Progenitor cell of endocrine pancreas (in vitro differentiated cells): ENCODE data around the gene KRTAP10-8. TPM values are rescaled to one million over a fixed set of nuclear protein-coding genes. Genes with fewer than 3 reads are reported as not detected.
"Not testable (repeated sequence)": the region's sequence is repeated elsewhere in the genome, so short reads cannot be mapped to it uniquely, and the experiment has no call there.

Source experiments
- DNase-seq: peaks from one replicate; pipeline ENCODE4 v3.0.0; 2021; ENCODE audit warnings: low spot score; ENCODE audit not compliant: unreplicated experiment
- H3K27ac Mint-ChIP-seq: 2 replicates; pipeline ENCODE4 v1.8.0; 2021; ENCODE audit warnings: mild to moderate bottlenecking, moderate library complexity, mixed read lengths
- H3K27me3 Mint-ChIP-seq: 2 replicates; pipeline ENCODE4 v1.8.0; 2021; ENCODE audit warnings: mixed read lengths
- H3K36me3 Mint-ChIP-seq: 2 replicates; pipeline ENCODE4 v1.8.0; 2022; ENCODE audit warnings: mixed read lengths; ENCODE audit not compliant: insufficient read depth
- H3K4me1 Mint-ChIP-seq: 2 replicates; pipeline ENCODE4 v1.8.0; 2021; ENCODE audit warnings: low read depth, mixed read lengths
- H3K4me3 Mint-ChIP-seq: 2 replicates; pipeline ENCODE4 v1.8.0; 2021; ENCODE audit warnings: low read depth, mild to moderate bottlenecking, moderate library complexity, mixed read lengths
- H3K9me3 Mint-ChIP-seq: 2 replicates; pipeline ENCODE4 v1.8.0; 2021; ENCODE audit warnings: low read depth, mixed read lengths
- total RNA-seq: library from RNA; stranded (reverse); gene quantifications from 2 replicates; pipeline ENCODE4 v1.2.1, GENCODE V29; 2021
- TF ChIP-seq, protein P1 (sequence below): fragments of 200-600 bp; sonication (generic); IDR thresholded peaks from one replicate; pipeline ENCODE4 v1.5.0; 2021; ENCODE audit warnings: antibody characterized with exemption, mild to moderate bottlenecking; ENCODE audit not compliant: unreplicated experiment

The KRTAP10-8 gene
- total RNA-seq, 1 donor from 2014 or later = not detected

DNA sequence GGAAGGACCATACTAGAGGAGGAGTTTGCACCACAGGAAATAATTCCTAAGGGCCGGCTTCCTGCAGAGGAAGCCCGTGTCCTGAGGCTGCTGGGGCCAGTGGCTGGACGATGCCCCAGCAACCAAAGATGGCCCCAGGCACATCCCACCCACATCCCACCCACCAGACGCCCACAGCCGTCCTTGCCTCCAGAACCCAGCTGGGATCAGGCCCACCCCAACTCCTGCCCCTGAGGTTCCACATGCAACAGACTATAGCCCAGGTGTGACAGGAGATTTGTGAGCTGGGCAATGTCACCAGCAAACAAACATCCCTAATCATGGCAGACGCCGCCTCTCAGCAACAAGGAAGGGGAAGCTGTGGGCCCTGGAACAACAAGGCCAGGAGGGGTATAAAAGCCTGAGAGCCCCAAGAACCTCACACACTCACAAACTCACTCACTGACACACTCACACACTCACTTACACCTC, 14.8 kb downstream of the KRTAP10-8 start, which contains the start of gene KRTAP10-9:
KRTAP10-9 (plus strand) TSS at position 421 of the 471 bp plus-strand sequence. CDS start 79 bp downstream, outside the sequence.
- no peaks in the 10 kb centered on the region for H3K4me1 Mint-ChIP-seq
- H3K36me3 Mint-ChIP-seq = peaks cover 2% of the 10 kb centered on the region
- no peak within 1 kb of the TSS for H3K27ac Mint-ChIP-seq
- H3K27me3 Mint-ChIP-seq = no peaks in the 10 kb centered on the region
- H3K4me3 Mint-ChIP-seq = no peak within 1 kb of the TSS
- no peak for DNase-seq
- peaks cover 38% of the 10 kb centered on the region for H3K9me3 Mint-ChIP-seq
- TF ChIP-seq, protein P1, sequence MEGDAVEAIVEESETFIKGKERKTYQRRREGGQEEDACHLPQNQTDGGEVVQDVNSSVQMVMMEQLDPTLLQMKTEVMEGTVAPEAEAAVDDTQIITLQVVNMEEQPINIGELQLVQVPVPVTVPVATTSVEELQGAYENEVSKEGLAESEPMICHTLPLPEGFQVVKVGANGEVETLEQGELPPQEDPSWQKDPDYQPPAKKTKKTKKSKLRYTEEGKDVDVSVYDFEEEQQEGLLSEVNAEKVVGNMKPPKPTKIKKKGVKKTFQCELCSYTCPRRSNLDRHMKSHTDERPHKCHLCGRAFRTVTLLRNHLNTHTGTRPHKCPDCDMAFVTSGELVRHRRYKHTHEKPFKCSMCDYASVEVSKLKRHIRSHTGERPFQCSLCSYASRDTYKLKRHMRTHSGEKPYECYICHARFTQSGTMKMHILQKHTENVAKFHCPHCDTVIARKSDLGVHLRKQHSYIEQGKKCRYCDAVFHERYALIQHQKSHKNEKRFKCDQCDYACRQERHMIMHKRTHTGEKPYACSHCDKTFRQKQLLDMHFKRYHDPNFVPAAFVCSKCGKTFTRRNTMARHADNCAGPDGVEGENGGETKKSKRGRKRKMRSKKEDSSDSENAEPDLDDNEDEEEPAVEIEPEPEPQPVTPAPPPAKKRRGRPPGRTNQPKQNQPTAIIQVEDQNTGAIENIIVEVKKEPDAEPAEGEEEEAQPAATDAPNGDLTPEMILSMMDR = no peak

DNA sequence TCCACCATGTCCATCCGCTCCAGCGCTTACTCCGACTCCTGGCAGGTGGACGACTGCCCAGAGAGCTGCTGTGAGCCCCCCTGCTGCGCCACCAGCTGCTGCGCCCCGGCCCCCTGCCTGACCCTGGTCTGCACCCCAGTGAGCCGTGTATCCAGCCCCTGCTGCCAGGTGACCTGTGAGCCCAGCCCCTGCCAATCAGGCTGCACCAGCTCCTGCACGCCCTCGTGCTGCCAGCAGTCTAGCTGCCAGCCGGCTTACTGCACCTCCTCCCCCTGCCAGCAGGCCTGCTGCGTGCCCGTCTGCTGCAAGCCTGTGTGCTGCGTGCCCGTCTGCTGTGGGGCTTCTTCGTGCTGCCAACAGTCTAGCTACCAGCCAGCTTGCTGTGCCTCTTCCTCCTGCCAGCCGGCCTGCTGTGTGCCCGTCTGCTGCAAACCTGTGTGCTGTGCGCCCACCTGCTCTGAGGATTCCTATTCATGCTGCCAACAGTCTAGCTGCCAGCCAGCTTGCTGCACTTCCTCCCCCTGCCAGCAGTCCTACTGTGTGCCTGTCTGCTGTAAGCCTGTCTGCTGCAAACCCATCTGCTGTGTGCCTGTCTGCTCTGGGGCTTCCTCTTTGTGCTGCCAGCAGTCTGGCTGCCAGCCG, 15.4 kb downstream of the KRTAP10-8 start:
- H3K27me3 Mint-ChIP-seq, DNase-seq, H3K4me1 Mint-ChIP-seq, H3K4me3 Mint-ChIP-seq, H3K27ac Mint-ChIP-seq, H3K36me3 Mint-ChIP-seq: not testable (repeated sequence)
- peaks cover 40% of the 10 kb centered on the region for H3K9me3 Mint-ChIP-seq

DNA sequence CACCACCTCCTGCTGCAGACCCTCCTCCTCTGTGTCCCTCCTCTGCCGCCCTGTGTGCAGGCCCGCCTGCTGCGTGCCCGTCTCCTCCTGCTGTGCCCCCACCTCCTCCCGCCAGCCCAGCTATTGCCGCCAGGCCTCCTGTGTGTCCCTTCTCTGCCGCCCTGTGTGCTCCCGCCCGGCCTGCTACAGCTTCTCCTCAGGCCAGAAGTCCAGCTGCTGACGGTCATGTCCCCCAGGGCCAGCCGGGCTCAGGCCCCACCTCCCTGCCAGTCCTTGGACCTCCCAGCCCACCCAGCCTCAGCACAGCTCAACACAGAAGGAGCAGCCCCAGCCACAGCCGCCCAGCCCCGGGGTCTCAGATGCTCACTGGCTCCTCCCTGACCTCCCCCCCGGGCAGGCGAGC, 16.0 kb downstream of the KRTAP10-8 start:
- DNase-seq, H3K27ac Mint-ChIP-seq: not testable (repeated sequence)
- H3K9me3 Mint-ChIP-seq = peaks cover 34% of the 10 kb centered on the region

DNA sequence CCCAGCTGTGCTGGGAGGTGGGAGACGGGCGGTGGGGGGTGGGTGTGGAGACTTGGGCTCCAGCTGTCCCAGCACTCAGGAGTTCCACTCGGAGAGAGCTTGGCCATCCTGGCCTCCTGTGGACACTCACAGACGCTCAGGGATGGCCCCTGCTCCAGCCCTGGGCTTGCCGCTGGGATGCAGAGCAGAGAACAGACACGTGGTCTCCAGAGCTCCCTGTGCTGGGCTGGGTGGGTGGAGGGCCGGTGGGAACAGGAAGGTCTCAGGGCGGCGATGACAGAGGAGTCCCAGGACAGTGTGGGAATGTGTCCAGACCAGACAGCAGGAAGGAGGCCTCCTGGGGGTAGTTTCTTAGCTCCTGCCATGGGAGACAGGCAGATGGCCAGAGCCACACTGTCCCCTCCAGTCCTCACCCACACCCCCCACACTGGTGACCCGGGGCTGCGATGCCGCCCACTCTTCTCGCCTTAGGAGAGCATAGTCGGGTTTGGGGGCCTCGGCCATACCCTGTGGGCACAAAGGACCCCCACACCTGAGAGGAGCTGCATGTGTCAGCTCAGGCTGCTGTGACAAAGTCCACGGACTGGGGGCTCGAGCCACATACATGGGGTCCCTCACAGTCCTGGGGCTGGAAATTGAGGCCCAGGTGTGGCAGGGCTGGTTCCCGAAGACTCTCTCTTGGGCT, 17.0 kb downstream of the KRTAP10-8 start:
- Mint-ChIP-seq H3K27me3 (no peaks in the 10 kb centered on the region), H3K36me3 (no peaks in the 10 kb centered on the region), H3K4me3 (no peak overlapping the region), H3K27ac (no peak overlapping the region), H3K4me1 (no peaks in the 10 kb centered on the region), H3K9me3 (peaks cover 25% of the 10 kb centered on the region)
- DNase-seq = no peak
- TF ChIP-seq, protein P1 = no peak

More for the DNA sequence above, 16.0 kb downstream of the KRTAP10-8 start:
- H3K27me3 Mint-ChIP-seq, H3K4me1 Mint-ChIP-seq, H3K4me3 Mint-ChIP-seq, H3K36me3 Mint-ChIP-seq: not testable (repeated sequence)

DNA sequence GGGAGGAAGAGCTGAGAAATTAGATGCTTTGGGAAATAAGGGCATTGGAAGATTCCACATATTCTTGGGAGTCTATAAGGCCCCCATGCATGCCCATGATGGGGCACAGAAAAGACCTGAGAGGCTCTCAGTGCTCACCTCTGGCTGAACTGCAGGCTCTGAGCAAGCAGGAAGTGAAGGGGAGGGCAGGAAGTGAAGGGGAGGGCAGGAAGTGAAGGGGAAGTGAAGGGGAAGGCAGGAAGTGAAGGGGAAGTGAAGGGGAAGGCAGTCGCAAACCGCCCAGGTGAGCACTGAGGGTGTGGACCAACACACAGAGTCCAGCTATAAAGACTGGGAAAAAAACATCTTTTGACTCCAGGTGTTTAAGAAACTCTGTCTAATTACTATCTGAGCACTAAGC, 18.6 kb downstream of the KRTAP10-8 start:
- Mint-ChIP-seq H3K9me3 (peaks cover 13% of the 10 kb centered on the region), H3K36me3 (no peaks in the 10 kb centered on the region), H3K4me1 (no peaks in the 10 kb centered on the region), H3K27ac (no peak overlapping the region), H3K4me3 (no peak overlapping the region), H3K27me3 (no peaks in the 10 kb centered on the region)
- TF ChIP-seq, protein P1 = no peak
- no peak for DNase-seq

DNA sequence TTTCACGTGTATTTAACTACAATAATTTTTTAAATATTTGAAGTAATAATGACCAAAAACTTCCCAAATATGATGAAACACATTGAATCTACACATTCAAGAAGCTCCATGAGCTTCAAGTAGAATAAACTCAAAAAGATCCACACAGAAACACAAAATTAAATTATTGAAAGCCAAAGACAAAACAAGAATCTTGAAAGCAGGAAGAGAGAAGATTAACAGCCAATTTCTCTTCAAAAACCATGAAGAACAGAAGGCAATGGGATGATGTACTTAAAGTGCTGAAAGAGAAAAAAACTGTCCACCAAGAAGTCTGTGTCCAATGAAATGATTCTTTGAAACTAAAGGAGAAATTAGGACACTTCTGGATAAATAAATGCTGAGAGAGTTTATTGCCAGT, 20.2 kb downstream of the KRTAP10-8 start:
- DNase-seq = no peak
- Mint-ChIP-seq H3K4me3 (no peak overlapping the region), H3K4me1 (no peaks in the 10 kb centered on the region), H3K9me3 (peaks cover 13% of the 10 kb centered on the region), H3K36me3 (no peaks in the 10 kb centered on the region), H3K27ac (no peak overlapping the region), H3K27me3 (no peaks in the 10 kb centered on the region)
- TF ChIP-seq, protein P1 = no peak
